ENCODE data around the gene DPY19L1.
"Not testable (repeated sequence)": the region's sequence is repeated elsewhere in the genome, so short reads cannot be mapped to it uniquely, and the experiment has no call there.

DPY19L1 gene

DNA sequence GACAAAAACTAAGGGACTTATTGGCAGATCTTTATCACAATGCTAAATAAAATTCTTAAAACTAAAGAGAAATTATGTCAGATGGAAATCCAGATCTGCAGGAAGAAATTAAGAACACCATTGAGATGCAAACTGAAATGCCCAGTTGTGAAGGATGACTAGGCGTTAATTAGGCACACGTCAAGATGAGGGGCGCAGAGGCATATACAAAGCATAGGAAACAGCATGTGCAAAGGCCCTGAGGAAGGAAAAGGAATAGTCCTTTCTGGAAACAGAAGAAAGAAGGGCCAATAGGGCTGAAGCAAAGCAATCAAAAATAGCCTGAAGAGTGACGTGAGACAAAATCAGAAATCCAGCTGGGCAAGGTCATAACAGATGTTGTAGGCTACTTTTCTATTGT is 53.1 kb downstream of the DPY19L1 start:
- DNase-seq, result not testable (repeated sequence)

DNA sequence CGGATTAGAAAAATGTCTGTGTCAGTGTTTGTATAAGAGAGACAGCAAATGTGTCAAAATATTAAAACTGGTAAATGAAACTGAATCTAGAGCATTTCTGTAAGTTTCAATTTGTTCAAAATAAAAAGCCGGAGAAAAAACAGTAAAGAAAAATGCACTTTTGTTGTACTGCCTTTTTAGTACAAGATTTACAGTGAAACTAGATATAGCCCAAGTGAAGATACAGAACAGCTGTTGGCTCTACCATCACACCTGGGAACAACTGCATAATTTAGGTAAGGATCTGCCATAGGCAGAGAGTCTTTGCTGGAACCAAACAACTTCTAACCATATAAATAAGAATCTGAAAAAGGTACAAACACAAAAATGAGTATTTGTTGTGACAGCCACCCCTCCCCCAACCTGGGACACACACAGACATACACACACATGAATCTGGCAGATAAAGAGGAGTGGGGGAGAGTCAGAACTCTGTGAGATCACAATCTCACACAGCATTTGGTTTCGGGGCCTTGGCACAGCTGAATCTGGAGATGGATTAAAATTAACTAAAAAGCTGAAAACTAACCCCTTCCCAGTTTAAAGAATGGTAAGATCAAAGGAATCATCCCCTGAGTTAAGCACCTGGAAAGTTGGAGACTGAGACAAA is 54.8 kb downstream of the DPY19L1 start:
- DNase-seq, result no peak

DNA sequence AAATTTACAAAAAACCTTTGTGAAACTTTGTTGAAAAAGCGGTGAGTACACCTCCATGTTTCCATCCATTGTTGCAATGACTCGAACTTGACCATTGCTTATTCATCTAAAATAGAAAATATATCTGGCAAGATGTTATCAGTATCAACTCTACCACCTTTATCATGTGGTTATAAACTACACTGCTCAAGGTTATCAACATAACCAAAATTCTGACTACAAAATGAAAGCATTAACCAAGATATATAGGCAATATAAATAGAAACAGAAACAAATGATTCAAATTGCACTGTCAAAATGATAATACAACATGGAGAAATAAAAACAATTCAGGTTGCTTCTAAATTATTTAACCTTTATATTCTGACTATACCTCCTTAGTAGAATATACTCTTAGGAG is 58.2 kb downstream of the DPY19L1 start:
- not testable (repeated sequence) for DNase-seq

DNA sequence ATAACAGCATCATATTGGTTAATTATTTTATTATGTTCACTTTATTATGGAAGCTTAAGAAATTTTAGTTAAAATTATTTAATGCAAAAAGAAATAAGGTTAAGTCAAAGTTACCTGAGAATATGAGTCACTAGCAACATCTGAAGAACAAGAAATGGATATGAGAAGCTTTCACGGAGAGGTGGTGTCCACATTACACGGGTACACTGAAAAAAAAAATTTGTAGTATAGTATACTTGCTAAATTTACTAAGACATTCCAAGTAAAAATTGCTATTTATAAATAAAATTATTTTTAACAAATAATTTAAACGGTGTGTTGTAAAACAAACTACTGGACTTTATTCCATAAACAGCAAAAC is 63.9 kb downstream of the DPY19L1 start:
- DNase-seq, result no peak

DNA sequence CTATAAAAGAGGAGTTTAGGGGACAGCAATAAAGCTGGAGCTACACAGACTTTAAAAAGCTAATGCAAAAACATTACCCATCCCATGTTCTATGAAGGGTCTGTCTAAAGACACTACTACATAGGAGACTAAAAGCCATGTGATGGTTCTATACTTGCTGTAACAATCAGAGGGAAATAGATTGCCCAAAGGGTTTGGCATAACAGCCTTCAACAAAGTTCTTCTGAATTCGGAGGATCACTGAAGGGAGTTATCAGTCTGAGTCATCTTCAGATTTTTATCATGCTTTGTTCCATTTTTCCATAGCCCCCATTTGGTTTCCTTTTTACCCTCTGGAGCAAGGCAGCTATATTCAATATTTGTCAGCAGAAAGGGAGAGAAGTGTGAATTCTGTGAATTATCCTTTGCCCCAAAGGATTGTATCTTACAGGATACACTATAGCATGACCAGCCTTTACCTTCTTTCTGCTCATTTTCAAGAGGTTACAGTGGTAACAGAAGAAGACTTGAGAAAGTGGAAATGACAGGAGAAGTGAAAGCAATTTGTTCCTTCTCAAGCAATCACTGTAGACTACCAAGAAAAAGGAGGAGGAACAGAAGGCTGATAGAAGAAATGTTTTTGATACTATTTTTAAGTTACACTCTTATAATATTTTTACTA is 64.4 kb downstream of the DPY19L1 start:
- DNase-seq, result not testable (repeated sequence)

DNA sequence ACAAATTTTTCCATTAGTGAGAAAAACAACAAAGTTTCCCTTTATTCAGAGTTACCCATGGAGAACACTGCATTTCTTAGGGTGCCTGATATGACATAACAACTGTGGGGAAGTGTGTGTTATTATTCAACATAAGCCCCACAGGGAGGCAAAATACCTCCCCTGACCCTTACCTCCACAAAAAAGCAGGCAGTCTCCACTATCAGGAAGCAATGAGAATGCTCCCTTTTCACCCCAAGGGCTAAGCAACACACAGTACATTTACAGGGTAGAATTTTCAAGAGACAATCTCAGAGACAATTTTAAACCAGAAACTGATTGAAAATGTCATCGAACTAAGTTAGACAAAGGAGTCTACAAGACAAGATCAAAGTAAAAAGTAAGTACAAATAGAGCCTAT is 69.5 kb downstream of the DPY19L1 start:
- not testable (repeated sequence) for DNase-seq

DNA sequence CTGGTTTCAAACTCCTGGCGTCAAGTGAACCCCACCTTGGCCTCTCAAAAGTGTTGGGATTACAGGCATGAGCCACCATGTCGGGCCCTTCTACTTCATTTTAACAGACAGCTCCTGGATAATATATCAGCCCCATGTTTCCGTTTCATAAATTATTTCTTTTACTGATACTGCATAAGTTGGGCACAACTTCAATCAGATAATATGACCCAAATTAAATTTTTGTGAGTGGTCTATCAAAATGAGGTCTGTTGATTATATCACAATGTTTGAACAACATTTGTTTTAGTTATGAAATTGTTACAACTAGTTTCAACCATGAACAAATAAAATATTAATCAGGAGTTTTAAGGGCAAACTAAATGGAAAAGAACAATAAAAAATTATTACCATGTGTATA is 70.8 kb downstream of the DPY19L1 start:
- not testable (repeated sequence) for DNase-seq

DNA sequence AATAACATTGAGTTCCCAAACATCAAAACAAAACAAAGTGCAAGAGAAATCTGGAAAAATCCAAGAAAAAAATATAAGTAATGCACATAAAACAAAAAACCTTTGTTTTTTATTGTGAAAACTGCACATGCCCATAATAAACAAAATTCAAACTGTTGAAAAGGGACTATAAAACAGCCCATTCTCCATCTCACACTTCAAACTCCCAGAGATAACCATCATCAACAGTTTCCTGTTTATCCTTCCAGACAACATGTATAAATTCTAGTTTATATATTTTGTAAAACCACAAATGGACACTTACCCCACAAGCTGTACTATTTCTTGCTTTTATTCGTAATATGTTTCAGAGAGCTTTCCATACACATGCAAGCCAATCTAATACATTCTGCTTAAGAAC is 79.3 kb downstream of the DPY19L1 start:
- no peak for DNase-seq

DNA sequence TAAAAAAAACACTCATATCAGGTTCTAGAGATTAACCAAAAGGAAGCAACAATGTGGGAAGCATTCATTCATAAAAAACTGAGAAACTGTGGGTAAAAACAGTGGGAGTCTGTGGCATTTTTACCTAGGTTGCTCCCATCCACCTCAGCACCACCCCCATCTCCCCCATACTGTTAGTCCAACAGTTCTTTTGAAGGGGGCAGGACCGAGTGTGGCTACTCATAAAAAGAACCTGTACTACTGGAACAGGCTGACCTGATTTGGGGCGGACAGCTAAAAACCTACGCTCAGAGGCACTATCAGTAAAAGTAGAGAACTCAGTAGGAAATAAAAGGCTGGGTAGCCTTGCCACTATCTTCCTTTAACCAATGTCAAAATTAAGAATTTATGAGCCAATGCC is 84.5 kb downstream of the DPY19L1 start:
- no peak for DNase-seq

DNA sequence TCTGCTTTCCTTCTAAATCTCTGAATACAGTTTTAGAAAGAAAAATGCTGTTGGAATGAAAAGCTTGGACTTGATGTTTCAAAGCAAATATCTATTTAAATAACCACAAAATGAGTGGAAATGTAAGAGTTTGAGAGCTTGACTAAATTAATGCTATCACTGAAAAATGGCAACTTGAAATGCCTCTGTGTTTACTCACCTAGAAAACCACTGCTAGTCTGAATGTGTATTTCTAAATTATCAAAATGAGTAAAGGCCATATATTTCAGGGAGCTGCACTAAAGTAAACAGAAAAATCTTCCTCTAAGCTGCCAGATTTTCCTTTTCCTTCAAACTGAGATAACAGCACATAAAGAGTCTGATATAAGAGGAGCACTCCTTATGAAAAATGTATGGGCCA is 87.9 kb downstream of the DPY19L1 start:
- no peak for DNase-seq

DNA sequence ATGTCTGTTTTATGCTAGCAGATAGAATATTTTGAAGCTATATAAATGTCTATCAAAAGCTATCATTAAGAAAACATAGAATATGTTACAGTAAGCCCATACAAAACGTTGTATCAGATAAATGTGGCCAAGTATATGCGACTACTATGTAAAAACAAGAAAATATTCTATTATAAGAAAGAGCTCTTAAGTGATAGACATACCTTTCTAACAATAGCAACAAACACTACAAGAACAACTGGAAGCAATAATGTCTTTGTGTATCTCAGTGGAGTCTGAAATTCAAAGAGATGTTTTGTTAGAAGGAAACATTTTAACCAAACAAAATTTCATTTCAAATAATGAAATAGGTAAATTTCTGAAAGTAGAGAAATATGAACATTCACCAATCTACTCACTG is 89.9 kb downstream of the DPY19L1 start:
- not testable (repeated sequence) for DNase-seq

DNA sequence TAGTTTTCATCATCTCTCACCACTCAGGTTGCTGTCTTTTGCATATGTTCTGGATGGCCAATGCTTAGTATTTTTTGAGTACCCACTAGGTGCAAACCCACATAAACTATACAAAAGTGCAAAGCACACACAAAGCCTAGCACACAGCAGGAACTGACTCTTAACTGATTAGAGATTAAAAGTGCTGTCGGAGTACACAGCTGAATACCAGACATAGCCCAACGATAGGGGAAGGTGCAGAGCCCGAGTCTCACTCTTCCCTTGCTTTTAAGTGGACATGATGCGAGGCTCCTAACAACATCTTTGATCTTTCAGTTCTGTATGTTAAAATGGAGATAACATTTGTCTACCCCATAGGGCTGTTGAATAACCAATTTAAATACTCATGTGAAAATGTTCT is 90.8 kb downstream of the DPY19L1 start:
- DNase-seq, result no peak

DNA sequence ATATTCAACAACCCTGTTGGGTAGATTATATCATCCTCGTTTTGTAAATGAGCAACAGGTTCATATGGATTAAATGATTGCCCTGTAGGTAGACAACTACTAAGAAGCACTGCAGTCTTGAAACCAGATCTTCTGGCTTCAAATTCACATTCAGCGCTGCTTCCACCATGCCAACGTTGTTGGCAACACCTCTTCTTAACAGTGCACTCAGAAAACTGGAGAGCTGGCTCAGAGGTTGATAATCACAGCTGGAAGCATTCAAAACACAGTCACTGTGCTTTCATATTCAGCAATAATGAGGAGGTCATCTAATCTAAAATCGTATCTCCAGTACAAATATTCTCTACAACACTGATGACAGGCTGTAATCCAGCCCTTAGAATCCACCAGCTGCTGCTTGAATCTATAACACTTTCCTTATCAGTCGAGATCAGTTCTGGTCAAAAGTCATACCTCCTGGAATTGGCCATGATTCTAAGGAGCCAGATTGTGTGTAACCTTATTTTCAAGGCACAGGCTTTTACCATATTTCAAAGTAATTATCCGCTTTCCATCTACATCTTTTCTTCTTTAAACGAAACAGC is 91.3 kb downstream of the DPY19L1 start:
- DNase-seq, result not testable (repeated sequence)

DNA sequence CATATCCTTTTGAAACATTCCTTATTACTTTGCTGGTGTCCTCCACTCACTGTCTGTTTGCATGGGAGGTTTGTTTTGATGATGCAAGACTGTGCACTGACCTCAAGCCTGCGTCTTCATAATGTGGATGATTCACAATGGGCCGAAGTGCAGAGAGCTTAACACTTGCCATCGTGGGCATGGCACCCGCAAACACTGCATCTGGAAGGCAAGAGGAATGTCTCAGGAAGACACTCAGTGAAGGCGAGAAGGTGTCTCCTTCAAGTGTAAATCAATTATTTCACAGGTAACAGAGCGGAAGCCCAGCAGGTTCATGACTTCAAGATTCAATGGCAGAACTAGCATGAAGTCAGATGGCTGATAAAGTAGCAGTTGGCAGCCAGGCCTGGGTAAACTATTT is 98.1 kb downstream of the DPY19L1 start:
- DNase-seq, result no peak

DNA sequence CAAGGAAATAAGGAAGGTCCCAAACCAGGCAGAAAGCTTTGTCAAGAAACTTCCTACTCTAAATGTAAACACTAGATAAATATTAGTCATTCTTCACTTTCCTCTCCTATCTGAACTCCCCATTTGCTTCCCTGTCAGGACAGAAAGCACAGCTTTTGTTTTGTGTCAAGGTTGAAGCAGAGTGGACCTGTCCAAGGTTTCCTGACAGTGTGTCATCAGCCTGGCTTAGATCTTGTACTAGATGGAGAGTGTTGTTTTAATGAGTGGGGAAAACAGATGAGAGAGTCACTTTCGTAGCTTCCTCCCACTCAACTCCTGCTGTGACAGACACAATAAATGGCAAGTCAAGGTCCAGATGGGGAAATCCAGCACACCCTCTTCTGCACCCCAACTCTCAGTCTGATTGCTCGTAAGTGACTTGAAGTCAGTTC is 101.5 kb downstream of the DPY19L1 start:
- DNase-seq, result not testable (repeated sequence)

DNA sequence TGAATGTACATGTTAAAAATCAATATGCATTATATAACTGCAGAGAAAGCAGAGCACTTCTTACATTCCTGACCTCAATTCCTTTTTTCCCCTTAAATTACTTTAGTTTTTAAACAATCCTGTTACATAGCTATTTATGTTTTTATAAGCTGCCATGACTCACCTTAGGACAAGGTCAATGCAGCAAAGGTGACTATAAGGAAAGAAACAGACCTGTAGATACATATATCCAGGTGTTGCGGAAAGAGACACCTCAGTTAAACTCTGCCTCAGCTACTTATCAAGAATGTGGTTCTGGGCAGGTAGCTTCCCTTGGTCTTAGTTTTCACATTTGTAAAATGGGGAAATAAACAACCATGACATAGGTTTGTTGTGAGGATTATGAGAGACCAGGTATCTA is 105.5 kb downstream of the DPY19L1 start:
- DNase-seq, result no peak

DNA sequence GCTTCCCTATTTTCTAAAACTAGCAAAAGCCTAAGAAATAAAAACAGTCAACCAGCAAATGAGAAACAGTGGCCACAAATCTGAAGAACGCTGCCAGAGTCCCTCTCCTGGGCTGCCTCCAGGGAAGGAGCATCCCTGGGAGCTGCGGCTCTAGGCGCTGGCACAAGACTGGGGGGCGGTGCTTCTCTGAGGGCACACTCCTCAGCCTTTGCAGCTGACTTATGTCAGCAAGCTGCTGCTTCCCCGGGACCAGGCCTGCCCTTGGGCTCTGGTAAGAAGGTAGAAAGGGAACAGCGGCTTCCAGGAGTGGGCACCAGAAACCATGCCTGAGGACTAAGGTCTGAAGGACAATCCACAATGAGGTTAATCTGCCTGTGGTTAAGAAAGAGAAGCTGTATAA is 107.5 kb downstream of the DPY19L1 start:
- DNase-seq, result not testable (repeated sequence)

DNA sequence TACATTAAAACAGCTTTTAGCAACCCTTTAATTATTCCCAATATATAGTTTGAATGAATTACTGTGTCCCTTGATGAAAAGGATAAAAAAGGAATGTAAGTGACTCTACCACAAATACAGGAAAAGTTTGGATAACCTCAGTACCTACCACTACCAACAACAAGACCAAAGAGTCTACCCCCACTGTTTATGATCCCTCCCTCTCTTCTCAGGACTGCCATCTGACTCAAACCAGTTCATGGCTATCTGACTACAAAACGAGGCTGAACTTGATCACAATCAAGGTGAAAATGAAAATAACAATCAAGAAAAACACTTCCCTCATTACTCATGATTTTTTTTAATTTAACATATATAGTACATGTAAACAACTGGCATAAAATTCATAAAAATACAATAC is 108.7 kb downstream of the DPY19L1 start:
- DNase-seq, result no peak

DNA sequence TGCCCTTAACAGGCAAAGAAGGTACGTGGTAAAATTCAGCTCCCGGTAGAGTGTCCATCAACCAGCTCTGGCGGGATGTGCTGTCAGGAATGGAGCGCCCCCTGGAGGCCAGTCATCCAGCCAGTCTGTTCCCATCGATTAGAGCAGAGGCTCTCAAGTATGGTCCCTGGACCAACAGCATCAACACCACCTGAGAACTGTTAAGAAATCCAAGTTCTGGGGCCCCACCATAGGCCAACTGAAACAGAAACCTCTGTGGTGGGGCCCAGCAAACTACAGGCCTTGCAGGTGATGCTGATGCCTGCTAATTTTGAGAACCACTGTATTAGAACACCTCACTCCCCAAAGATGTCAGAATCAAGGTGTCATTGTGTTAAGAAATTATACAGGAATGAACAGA is 109.2 kb downstream of the DPY19L1 start:
- no peak for DNase-seq

DNA sequence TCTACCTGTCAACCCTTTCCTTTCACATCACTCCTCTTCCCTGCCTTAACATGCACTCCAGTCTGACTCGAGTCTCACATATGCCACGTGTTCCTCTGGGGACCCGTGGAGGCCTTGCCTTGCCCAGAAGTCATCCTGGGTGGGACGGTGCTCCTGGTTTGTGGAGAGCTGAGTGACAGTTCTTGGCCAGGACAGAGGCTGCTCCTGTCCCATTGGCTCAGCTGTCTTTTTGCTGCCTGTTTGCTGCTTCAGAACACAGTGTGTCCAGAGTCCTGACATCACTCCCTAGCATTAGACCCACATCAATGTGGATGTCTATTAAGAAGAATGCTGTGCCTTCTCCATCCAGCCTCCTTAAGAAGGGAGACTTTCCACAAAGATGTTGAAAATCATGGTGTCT is 116.8 kb downstream of the DPY19L1 start:
- DNase-seq, result not testable (repeated sequence)

DNA sequence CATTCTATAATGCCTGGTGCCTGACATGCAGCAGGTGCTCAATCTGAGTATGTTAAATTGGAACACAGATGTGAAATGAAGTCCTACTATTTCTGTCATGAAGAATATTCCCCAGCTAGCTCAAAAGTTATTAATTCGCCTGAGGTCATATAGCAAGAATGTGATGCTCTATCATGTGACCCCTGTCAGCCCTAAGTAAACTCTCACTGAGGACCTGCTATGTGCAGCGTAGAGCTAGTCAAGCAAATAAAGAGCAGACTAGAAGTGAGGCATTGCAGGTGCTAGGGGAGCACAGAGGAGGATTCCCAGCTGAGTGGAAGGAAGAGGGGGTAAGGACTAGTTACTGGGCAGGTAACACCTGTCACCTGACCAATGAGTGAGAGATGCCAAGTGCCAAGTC is 118.2 kb downstream of the DPY19L1 start:
- not testable (repeated sequence) for DNase-seq

DNA sequence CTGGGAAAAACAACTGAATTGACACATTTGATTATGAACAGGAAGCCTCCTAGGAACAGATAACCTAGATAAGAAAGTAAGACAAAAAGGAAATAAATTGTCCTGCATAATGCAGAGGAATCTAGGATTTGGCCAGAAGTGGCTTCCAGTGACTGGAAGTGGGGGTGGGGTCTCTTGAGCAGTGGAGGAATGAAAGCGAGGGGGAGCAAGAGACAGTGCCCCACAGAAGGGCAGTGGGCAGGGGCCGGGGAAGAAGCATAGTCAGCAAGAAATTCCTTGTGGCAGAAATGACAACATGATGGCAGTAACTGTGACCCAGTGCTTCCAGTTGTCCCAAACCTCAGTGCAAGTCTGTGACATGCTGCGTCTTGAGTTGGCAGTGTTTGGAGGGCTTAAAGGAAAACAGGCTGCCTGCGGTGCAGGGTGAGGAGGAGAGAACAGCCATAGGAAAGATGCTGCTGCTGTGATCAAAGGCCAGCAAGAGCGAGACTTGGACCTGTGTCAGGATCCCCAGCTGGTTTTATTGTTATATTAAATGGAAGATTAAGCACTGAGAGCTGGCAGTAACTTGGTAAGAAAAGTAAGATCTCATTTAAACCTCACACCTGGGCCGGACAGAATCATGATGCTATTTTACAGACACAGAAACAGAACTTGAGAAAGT is 119.0 kb downstream of the DPY19L1 start:
- DNase-seq, result not testable (repeated sequence)

DNA sequence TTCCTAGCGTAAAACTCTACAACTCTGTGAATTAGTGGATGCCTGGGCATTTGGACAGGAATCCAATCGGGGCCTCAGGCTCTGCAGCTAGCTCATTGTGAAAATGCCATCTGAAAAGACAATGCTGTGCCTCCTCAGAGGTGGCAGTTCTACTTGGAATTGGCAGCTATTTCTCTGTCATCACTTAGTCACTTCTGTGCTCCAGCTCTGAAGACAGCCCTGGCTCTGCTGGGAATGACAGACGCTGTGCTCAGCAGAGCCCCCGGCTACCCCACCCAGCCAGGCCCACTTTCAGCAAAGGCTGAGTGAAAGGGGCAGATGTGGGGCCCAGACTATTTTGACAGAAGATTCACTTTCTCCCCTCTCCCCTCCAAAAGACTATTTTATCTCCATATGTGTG is 119.8 kb downstream of the DPY19L1 start:
- not testable (repeated sequence) for DNase-seq

DNA sequence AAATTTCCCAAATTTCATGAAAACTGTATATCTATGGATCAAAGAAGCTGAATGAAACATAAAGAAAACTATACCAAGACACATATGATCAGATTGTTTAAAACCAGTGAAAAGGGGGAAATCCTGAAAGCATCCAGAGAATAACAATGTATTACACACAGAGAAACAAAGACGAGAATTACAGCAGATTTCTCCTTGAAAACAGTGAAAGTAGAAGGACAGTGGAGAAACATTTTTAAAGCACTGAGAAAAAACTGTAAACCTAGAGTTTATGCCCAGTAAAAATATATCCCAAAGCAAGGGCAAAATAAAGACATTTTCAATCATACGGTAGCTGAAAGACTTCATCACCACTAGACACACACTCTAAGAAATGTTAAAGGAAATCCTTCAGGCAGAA is 121.0 kb downstream of the DPY19L1 start:
- no peak for DNase-seq

All from NCI-H1436 treated with DMSO at 0.1 percent for 48 hours (cell line).